GM18507 (cell line): ENCODE data around the gene IRF4.

Source experiments
- DNase-seq: peaks from one replicate; pipeline ENCODE4 v3.0.0; 2011; ENCODE audit warnings: low read depth; ENCODE audit not compliant: insufficient read length; ENCODE audit errors: extremely low spot score
- FAIRE-seq: peaks from 2 replicates; lab custom pipeline; 2011; peaks lifted over from hg19 to GRCh38; lab: Jason Lieb, UNC

IRF4 gene

GRCh38 chr6:434051-434705 lies 42.6 kb downstream of the IRF4 start:
- FAIRE-seq (no peak), DNase-seq (no peak)

GRCh38 chr6:435441-436307 lies 44.1 kb downstream of the IRF4 start:
- DNase-seq (no peak), FAIRE-seq (no peak)

- no peak for DNase-seq
- FAIRE-seq, result no peak
Measured at GRCh38 chr6:436308-437036, 44.9 kb downstream of the IRF4 start.

GRCh38 chr6:437037-437392 lies 45.5 kb downstream of the IRF4 start:
- no peak for FAIRE-seq
- DNase-seq, result no peak

GRCh38 chr6:438634-439170 lies 47.1 kb downstream of the IRF4 start:
- DNase-seq, result no peak
- no peak for FAIRE-seq

GRCh38 chr6:439641-440167 lies 48.2 kb downstream of the IRF4 start:
- FAIRE-seq (no peak), DNase-seq (no peak)

- FAIRE-seq, result no peak
- DNase-seq, result no peak
Measured at GRCh38 chr6:441126-441920, 49.8 kb downstream of the IRF4 start.

- FAIRE-seq (no peak), DNase-seq (no peak)
Measured at GRCh38 chr6:443621-444159, 52.1 kb downstream of the IRF4 start.

- DNase-seq (no peak), FAIRE-seq (no peak)
Measured at GRCh38 chr6:444653-445275, 53.2 kb downstream of the IRF4 start.

- FAIRE-seq (no peak), DNase-seq (no peak)
Measured at GRCh38 chr6:445571-446417, 54.2 kb downstream of the IRF4 start.

- DNase-seq (no peak), FAIRE-seq (no peak)
Measured at GRCh38 chr6:446418-447366, 55.1 kb downstream of the IRF4 start.

- DNase-seq (no peak), FAIRE-seq (no peak)
Measured at GRCh38 chr6:447381-448165, 56.0 kb downstream of the IRF4 start.

GRCh38 chr6:448296-449056 lies 56.9 kb downstream of the IRF4 start:
- no peak for DNase-seq
- no peak for FAIRE-seq

- FAIRE-seq (no peak), DNase-seq (no peak)
Measured at GRCh38 chr6:449057-449430, 57.5 kb downstream of the IRF4 start.
